ENCODE results near the gene FSTL4.

Gene FSTL4

DNA sequence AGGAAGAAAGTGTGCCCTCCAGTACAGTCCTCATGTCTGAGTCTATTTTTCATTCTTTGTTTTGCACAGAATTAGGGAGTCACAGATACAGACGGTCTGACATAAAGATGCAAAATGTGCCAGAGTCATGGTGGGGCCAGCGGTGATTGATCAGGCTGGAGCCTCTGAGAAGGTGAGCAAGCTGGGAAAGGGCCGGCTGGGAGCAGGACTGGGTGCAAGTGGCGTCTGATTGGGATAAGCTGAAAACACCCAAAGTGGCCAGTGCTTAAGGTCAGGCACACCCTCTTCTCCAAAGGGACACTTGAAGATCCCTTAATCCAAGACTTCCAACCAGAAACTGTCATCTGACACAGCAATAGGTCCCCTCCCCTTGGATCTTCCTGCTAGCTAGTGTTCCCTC is 32.6 kb downstream of the FSTL4 start:
- TF ChIP-seq, protein P1, sequence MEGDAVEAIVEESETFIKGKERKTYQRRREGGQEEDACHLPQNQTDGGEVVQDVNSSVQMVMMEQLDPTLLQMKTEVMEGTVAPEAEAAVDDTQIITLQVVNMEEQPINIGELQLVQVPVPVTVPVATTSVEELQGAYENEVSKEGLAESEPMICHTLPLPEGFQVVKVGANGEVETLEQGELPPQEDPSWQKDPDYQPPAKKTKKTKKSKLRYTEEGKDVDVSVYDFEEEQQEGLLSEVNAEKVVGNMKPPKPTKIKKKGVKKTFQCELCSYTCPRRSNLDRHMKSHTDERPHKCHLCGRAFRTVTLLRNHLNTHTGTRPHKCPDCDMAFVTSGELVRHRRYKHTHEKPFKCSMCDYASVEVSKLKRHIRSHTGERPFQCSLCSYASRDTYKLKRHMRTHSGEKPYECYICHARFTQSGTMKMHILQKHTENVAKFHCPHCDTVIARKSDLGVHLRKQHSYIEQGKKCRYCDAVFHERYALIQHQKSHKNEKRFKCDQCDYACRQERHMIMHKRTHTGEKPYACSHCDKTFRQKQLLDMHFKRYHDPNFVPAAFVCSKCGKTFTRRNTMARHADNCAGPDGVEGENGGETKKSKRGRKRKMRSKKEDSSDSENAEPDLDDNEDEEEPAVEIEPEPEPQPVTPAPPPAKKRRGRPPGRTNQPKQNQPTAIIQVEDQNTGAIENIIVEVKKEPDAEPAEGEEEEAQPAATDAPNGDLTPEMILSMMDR (IDR thresholded peaks at IDR 0.05): no peak

DNA sequence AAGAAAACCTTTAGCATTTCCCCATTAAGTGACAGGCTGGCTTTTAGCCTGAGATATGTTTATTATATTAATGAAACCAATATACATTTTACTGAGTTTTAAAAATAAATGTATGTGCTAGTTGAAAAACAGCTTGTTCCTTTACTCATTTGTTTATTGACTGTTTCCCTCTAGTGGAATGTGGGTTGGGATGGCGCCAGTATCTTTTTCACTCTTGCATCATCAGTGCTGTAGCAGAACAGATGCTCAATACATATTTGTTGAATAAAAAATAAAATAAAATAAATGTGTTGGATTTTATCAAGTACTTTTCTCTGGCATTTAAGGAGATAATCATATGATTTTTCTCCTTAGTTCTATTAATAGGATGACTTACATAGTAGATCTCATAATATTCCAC is 43.0 kb downstream of the FSTL4 start:
- TF ChIP-seq, protein P1 (IDR thresholded peaks at IDR 0.05): no peak

DNA sequence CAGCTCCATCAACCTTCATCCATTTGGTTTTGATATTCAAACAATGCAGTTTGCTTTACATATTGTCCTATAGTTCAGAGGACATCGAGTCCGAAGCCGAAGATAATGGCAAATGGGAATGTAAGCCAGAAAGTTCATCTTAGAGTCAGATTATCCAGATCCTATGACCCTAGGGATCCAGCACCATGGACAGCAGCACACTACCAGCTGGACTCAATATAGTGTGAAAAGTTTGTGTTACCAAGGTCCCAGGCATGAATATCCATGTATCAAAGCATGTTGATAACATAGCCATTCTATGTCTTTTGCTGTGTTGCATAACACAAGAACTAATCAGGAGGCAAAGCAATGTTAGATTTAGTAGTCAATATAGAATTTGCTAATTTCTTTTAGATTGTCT is 46.3 kb downstream of the FSTL4 start:
- TF ChIP-seq, protein P1 (IDR thresholded peaks at IDR 0.05): no peak

DNA sequence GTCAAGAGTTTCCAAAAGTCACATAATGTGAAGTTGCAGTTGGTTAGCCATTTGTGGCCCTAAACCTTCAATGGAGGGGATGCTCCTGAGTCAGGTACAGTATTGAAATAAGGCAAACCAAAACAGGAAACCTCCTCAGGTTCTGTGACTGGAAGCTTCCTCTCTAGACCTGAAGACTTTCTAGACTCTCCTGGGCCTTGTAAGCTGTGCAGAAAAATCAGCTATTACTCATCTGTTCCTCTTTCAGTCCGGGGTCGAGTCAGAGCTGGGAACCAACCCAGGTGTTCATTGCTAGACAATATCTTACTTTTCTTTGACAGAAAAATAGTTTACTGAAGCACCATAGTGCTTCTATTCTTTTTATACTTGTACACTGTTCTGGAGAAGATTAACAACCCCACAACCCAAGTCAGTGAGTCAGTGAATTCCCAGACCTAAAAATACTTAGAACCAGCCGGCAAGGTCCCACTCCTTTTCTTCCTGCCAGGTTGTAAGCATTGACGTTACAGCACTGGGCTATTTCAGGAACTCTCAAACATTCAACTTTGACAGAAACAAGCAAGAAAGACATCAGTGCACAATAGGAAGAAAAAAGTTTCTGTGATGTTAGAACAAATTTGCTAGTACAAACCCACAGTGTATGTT is 47.3 kb downstream of the FSTL4 start:
- TF ChIP-seq, protein P1 (IDR thresholded peaks at IDR 0.05): no peak

DNA sequence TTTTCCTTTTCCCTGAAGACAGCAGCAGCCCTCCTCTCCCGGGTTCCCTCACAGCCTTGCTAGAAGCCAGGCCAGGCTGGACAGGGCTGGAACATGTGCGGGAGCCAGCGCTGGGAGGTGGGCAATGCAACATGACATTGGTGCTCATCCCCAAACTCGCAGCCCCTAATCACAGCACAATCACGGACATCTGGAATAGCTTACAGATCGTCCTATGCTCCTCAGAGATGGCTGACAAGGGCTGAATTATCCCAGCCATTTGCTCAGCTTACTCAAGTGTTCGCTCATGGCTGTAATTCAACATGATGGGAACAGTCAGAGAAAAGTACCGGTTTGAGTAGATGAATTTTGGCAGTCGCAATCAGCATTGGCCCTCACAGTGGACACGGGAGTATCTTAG is 49.8 kb downstream of the FSTL4 start:
- TF ChIP-seq, protein P1 (IDR thresholded peaks at IDR 0.05): no peak

DNA sequence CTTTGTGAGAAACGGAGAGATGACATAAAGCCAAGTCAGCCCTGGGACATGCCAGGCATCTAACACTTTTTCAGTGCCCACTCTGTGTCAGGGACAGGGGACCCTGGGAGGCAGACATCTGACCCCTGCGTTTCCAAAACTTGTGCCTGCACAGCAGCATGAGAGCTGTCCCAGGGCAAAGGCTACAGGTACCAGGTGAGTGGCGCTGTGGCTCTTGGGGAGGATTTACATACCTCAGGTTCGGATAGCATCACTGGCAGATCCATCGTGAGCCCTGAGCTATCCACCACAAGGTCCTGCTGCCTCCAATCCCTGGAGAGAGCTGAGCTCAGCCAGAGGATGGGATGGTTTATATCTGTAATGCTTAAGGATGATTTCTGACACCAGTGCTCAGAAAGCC is 52.4 kb downstream of the FSTL4 start:
- TF ChIP-seq, protein P1 (IDR thresholded peaks at IDR 0.05): no peak

DNA sequence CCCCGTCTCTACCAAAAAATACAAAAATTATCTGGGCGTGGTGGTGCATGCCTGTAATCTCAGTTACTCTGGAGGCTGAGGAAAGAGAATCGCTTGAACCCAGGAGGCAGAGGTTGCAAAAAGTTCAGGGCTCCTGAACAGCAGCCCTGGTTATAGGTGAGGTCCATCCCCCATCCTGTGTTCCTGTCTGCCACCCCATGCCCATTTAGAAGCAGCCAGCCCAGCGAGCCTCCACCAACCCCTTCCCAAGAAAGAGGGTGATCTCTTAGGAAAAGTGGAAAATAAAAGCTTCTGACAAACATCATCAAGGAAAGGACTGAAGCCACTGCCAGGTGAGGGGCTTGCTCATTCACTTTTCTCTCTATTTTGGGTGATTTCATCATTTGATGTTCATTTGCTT is 55.8 kb downstream of the FSTL4 start:
- TF ChIP-seq, protein P1 (IDR thresholded peaks at IDR 0.05): no peak

DNA sequence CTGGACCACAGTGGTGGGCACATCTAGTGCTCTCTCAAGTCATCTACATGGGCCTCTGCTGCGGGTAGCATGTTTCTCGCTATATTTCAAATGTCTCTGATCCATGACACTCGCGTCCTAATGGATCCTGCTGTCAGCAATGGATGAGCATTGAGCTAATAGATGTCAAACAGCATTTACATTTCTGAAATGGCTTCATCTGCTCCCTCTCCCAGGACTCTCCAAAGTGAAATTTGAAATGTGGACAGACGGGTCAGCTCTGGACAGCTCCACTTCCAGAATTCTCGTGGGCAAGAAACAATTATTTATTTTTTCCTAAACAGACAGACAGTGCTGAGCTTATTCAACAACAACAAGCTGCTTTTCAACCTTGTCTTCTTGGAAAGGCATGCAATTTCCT is 58.1 kb downstream of the FSTL4 start:
- TF ChIP-seq, protein P1 (IDR thresholded peaks at IDR 0.05): no peak

Measured in LNCAP (cell line).